Left ventricle myocardium superior (tissue), 1 donor: ENCODE measurements around the gene BNC2. TPM values are rescaled to one million over a fixed set of nuclear protein-coding genes. Genes with fewer than 3 reads are reported as not detected.
A peak's percentile ranks its signal among the peaks of the same experiment; 100 is the strongest.

Experiments
- ATAC-seq: fragments of 200-7000 bp; cut with Tn5 transposase; one replicate; pipeline ENCODE4 v1.9.1; 2020; ENCODE audit warnings: mild to moderate bottlenecking, moderate library complexity
- DNase-seq: peaks from one replicate; pipeline ENCODE4 v3.0.0-alpha.2; 2020
- intact Hi-C: fragments of 100-400 bp; cut with micrococcal nuclease; formaldehyde crosslinking; loops from one replicate; pipeline ENCODE4 v1.11.0; 2022
- total RNA-seq: library from RNA; stranded (reverse); fragmentation: NEBNext Ultra II Directional; extraction: Animal tissue kit (Norgen Biotek cat#: 25700); gene quantifications from one replicate; pipeline ENCODE4 v1.2.1, GENCODE V29; 2021
- donor health status: DM: no; HTN: yes; CAD: no; lungs with severe emphysema.

The BNC2 gene
- total RNA-seq, 1 donor from 2014 or later, result 6.3 TPM

DNA sequence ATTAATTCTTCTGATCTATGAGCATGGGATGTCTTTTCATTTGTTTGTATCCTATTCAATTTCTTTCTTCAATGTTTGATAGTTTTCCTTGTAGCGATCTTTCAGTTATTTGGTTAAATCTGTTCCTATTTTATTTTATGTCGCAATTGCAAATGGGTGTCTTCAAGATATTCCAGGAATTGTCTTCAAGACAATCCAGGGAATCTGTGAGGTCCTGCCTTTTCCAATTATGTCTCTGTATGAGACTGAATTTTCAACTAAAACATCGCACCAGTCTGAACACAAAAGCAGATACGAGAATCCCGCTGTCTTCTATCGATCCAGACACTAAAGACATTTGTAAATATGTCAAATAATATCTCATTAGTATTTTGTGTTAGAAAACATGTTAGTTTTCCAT lies 485.5 kb downstream of the BNC2 start:
- intact Hi-C loops, result no loop called here
- ATAC-seq (no peak), DNase-seq (no peak)

DNA sequence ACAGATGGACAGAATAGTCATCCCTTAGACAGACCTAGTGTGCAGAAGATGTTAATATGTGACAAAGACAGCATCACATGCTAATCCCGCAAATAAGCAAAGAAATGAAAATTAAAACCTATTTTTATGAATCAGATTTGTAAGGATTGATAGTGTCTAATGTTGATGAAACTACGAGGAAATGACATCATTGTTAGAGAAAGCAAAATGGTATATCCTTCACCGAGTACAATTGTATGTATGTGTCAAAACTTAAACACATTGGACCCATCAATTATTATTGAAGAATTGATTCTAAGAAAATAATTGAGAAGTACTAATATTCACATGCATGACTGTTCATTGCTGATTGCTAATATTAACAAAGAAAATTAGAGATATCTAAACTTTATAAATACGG lies 493.2 kb downstream of the BNC2 start:
- DNase-seq, result no peak
- no peak for ATAC-seq
- intact Hi-C loops, result no loop called here

DNA sequence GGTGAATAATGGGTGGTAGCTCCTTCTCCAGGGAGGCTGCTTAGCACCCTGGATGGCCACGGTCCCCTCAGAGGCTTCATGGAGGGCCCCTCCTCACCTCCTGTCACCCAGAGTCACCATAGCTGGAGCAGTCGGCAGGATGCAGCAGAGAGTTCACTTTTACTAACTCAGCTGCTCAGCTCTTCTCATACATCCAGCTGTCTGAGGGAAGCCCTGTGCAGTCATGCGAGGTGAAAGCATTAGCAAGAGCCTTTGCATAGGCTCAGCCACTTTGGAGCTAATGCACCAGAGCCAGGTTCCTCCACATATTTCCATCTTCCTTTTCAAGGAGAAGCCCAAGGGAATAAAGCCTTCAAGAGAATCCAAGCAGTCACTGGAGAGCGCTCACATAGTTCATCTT lies 499.2 kb downstream of the BNC2 start:
- intact Hi-C loops, result no loop called here
- DNase-seq, result no peak
- ATAC-seq, result no peak

GRCh38 chr9:16370647-16371046 lies 499.8 kb downstream of the BNC2 start:
- intact Hi-C loops, result no loop called here
- ATAC-seq (no peak), DNase-seq (no peak)

GRCh38 chr9:16369427-16369826 lies 501.0 kb downstream of the BNC2 start:
- intact Hi-C loops, result no loop called here
- DNase-seq (no peak), ATAC-seq (no peak)

DNA sequence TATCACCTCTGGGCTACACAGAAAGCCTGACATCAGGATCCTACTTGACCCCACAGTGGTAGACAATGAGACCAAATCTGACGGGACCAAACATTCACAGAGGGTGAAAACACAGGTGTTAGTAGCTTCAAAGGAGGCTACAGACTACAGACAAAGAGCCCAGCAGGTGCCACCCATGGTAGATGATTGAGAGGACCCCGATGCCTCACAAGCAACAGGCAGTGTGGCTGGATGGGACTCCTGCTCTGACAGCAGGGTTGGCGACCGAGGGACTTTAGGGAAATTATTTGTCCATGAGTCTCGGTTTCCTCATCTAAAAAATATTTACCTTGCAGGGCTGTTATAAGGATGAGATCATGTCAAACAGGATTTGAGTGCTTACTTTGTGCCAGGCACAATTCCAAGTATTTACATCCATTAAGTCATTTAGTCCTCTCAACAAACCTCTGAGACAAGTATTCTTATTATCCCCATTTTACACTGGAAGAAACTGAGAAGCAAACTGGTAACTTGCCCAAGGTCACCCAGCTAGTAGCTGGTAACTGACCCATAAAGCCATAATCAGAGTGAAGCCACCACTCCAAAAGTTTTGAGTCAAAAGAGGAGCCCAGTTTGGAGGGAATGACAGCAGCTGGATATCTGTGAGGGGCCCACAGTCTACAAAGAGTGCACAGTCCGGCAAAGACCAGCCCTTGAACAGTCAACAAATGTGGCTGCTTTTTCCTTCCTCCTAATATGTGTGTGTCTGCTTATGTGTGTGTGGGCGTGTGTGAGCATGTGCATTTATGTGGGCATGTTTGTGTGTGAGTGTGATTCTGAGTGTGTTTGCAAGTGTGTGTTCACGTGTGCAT lies 502.0 kb downstream of the BNC2 start:
- no peak for DNase-seq
- ATAC-seq, result no peak
- intact Hi-C loops, result no loop called here

DNA sequence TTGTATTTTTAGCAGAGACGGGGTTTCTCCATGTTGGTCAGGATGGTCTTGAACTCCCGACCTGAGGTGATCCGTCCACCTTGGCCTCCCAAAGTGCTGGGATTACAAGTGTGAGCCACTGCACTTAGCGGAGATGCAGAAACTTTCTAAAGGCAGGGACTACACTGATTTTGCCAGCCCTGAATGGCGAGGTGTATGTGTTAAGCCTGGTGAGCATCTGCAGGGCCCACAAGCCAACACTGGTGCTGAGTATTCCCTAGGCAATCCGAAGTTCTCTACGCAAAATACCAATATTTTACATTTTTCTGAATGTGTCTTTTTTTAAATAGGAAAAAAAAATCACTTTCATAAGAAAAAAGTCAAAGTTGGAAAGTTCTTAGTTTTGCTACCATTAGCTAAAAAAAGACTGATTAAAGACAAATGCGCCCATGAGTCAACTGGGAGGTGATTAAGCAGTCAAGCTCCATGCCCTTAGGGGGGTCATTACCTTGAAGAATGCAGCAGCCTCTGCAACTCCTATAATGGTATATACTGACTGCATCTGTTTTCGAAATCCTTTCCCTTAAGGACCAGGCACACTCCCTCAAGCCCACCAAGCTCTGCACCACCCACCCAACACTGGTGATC lies 502.8 kb downstream of the BNC2 start:
- ATAC-seq (no peak), DNase-seq (no peak)
- intact Hi-C loops, result no loop called here

DNA sequence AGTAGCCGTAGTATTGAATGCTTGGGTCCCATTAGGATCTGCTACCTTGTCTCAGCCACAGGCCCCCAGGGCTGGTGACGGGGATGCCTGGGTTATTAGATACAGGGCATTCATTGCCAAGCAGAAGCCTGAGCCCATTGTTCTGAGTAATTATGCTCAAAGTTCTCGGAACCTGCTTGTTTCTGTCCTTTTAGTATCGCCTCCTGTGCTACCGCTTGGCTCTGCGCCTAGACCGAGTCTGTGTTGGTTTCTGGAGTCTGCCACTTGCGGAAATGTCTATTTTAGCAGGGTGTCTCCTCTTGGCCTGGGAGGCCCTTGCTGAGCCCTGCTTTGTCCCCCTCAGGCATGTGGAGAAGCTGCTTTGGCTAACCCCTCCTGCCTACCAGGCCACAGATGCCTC lies 506.1 kb downstream of the BNC2 start:
- intact Hi-C loops, result no loop called here
- DNase-seq, result peak; percentile 61
- peak; percentile 81 for ATAC-seq

GRCh38 chr9:16363916-16364315 lies 506.6 kb downstream of the BNC2 start:
- no peak for ATAC-seq
- no peak for DNase-seq
- intact Hi-C loops, result no loop called here

GRCh38 chr9:16363073-16363781 lies 507.2 kb downstream of the BNC2 start:
- DNase-seq (no peak), ATAC-seq (peak; percentile 43)
- intact Hi-C loops, result no loop called here

- ATAC-seq (no peak), DNase-seq (no peak)
- intact Hi-C loops, result no loop called here
Measured at GRCh38 chr9:16361939-16362338, 508.5 kb downstream of the BNC2 start.

GRCh38 chr9:16361118-16361517 lies 509.4 kb downstream of the BNC2 start:
- DNase-seq (no peak), ATAC-seq (no peak)
- intact Hi-C loops, result no loop called here

DNA sequence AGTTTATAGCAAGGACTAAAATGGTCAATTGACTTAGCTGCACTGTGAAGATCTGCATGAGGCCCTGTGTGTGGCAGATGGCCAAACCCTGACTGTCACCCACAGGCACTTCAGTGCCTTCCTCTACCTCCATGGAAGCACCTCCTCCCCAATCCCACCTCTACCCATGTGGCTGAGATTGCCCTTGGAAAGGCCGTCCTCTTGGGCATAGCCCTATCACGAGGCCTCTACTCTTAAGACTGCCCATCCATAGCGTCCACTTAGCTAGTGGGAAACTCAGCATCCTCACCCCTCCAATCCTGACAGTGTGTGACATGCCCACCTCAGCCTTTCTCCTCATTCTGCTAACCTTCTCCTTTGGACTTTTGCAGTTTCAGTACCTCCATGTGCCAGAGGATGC lies 510.2 kb downstream of the BNC2 start:
- intact Hi-C loops, result no loop called here
- DNase-seq (no peak), ATAC-seq (no peak)
